DOHH2 (cell line): ENCODE results near the gene MRM1.

Experiments
- H3F3A ChIP-seq: fragments of 200-600 bp; sonication (generic), shearing (Covaris generic); 2 replicates; pipeline ENCODE4 v1.6.0; 2016; ENCODE audit warnings: antibody characterized with exemption, mild to moderate bottlenecking; ENCODE audit not compliant: control insufficient read depth, insufficient read depth
- H3K27ac ChIP-seq: fragments of 200-600 bp; sonication (generic); 2 replicates; pipeline ENCODE4 v1.5.1; 2014; ENCODE audit warnings: low read depth, mild to moderate bottlenecking, low read length, moderate library complexity
- H3K27me3 ChIP-seq: fragments of 200-600 bp; sonication (generic); 2 replicates; pipeline ENCODE4 v1.6.1; 2014; ENCODE audit warnings: mild to moderate bottlenecking, low read length, mixed read lengths; ENCODE audit not compliant: control insufficient read depth
- H3K36me3 ChIP-seq: fragments of 200-600 bp; sonication (generic); 2 replicates; pipeline ENCODE4 v1.6.1; 2014; ENCODE audit warnings: mild to moderate bottlenecking, low read length, moderate library complexity, mixed read lengths; ENCODE audit not compliant: control insufficient read depth
- H3K4me1 ChIP-seq: fragments of 200-600 bp; sonication (generic); 2 replicates; pipeline ENCODE4 v1.6.1; 2014; ENCODE audit warnings: mild to moderate bottlenecking, low read length, mixed read lengths; ENCODE audit not compliant: control insufficient read depth
- H3K4me2 ChIP-seq: fragments of 200-600 bp; sonication (generic); 2 replicates; pipeline ENCODE4 v1.6.0; 2014; ENCODE audit warnings: mild to moderate bottlenecking, low read length, moderate library complexity
- H3K4me3 ChIP-seq: fragments of 200-600 bp; sonication (generic); 2 replicates; pipeline ENCODE4 v1.5.1; 2014; ENCODE audit warnings: mild to moderate bottlenecking, low read length, mixed read lengths
- H3K79me2 ChIP-seq: fragments of 200-600 bp; sonication (generic); 2 replicates; pipeline ENCODE4 v1.6.1; 2014; ENCODE audit warnings: mild to moderate bottlenecking, low read length, mixed read lengths; ENCODE audit not compliant: control insufficient read depth
- H3K9me2 ChIP-seq: fragments of 200-600 bp; sonication (generic); replicated peaks from 2 replicates; pipeline ENCODE4 v1.6.1; 2014; ENCODE audit warnings: mild to moderate bottlenecking, low read length, mixed read lengths; ENCODE audit not compliant: control insufficient read depth
- H3K9me3 ChIP-seq: fragments of 200-600 bp; sonication (generic); 2 replicates; pipeline ENCODE4 v1.6.1; 2014; ENCODE audit warnings: antibody characterized with exemption, low read length, mixed read lengths; ENCODE audit not compliant: control insufficient read depth, insufficient read depth
- H4K20me1 ChIP-seq: fragments of 200-600 bp; sonication (generic); 2 replicates; pipeline ENCODE4 v1.6.0; 2014; ENCODE audit warnings: low read depth, mild to moderate bottlenecking, antibody characterized with exemption, low read length, moderate library complexity; ENCODE audit not compliant: control insufficient read depth, insufficient read depth
- EZH2phosphoT487 ChIP-seq: fragments of 200-600 bp; sonication (generic); IDR thresholded peaks from 2 replicates; pipeline ENCODE4 v1.6.1; 2017; ENCODE audit warnings: borderline replicate concordance, mild to moderate bottlenecking, antibody characterized with exemption, low read length, moderate library complexity, mixed read lengths
- TF ChIP-seq, protein P1 (sequence below): fragments of 200-600 bp; sonication (generic); IDR thresholded peaks from one replicate; pipeline ENCODE4 v1.5.1; 2014; ENCODE audit warnings: antibody characterized with exemption, mild to moderate bottlenecking, low read depth, low read length; ENCODE audit not compliant: poor library complexity, severe bottlenecking

The MRM1 gene

DNA sequence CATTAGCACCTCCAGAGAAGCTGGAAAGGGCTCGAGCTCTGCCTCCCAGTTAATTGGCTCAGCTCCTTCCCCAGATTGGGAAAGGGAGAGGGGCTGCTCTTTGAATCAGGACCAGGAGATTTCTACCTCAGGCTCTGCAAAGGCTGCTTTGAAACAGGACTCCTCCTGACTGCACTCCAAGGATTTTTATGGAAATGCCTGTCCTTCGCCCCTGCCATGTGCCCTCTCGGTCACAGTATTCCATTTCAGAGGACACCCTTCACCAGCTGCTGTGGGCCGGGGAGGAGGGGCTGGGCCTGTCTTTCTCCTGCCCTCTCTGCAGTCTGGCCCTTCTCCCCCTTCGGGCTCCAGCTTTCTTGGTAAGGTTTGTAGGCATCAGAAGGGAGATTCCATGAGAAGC, 13.6 kb downstream of the MRM1 start:
- no peak overlapping the region for H3K4me3 ChIP-seq
- no peaks in the 10 kb centered on the region for H3K79me2 ChIP-seq
- H3K9me3 ChIP-seq = no peaks in the 10 kb centered on the region
- no peaks in the 10 kb centered on the region for H3F3A ChIP-seq
- H3K36me3 ChIP-seq = no peaks in the 10 kb centered on the region
- no peaks in the 10 kb centered on the region for H3K27me3 ChIP-seq
- no peaks in the 10 kb centered on the region for H4K20me1 ChIP-seq
- H3K4me1 ChIP-seq = no peaks in the 10 kb centered on the region
- H3K27ac ChIP-seq = no peak overlapping the region
- no peak overlapping the region for H3K4me2 ChIP-seq
- TF ChIP-seq, protein P1, sequence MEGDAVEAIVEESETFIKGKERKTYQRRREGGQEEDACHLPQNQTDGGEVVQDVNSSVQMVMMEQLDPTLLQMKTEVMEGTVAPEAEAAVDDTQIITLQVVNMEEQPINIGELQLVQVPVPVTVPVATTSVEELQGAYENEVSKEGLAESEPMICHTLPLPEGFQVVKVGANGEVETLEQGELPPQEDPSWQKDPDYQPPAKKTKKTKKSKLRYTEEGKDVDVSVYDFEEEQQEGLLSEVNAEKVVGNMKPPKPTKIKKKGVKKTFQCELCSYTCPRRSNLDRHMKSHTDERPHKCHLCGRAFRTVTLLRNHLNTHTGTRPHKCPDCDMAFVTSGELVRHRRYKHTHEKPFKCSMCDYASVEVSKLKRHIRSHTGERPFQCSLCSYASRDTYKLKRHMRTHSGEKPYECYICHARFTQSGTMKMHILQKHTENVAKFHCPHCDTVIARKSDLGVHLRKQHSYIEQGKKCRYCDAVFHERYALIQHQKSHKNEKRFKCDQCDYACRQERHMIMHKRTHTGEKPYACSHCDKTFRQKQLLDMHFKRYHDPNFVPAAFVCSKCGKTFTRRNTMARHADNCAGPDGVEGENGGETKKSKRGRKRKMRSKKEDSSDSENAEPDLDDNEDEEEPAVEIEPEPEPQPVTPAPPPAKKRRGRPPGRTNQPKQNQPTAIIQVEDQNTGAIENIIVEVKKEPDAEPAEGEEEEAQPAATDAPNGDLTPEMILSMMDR = no peak
- no peak for TF ChIP-seq EZH2phosphoT487
- no peaks in the 10 kb centered on the region for H3K9me2 ChIP-seq

DNA sequence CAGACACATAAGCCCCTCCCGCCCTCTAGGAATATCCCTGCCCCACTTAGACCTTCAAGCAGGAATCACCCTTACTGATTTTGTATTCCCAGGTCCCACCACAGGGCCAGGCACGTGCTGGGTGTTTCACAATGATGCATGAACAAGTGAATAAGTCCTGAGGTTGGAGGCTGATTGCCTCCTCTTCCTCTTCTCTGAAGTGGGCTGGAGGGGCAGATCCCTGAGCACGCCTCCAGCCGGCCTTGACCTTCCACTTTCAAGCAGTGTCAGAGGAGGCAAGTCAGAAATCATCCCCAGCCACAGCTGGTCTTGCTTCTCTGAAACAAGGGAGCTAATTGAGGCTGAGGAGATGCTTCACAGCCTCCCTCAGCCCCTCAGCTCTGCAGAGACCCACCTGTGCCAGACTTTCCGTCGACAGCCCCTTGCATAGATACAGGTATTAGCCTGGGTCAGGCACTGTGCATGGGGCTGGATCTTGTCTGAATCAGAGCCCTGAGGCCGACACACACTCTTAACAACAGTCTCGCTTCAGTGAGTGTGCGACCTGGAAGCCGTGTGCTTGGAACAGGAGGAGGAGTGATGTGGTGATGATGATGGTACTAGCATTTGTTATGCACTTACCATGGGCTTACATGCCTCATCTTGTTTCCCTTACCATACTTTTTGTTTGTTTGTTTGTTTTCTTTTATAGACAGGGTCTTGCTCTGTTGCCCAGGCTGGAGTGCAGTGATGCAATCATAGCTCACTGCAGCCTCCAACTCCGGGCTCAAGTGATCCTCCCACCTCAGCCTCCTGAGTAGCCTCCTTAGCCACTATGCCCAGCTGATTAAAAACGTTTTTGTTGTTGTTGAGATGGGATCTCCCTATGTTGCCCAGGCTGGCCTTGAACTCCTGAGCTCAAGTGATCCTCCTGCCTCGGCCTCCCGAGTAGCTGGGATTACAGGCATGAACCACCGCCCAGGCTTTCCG, 15.0 kb downstream of the MRM1 start:
- H3K9me3 ChIP-seq = no peaks in the 10 kb centered on the region
- no peaks in the 10 kb centered on the region for H3K79me2 ChIP-seq
- no peaks in the 10 kb centered on the region for H3F3A ChIP-seq
- no peaks in the 10 kb centered on the region for H3K27me3 ChIP-seq
- H4K20me1 ChIP-seq = no peaks in the 10 kb centered on the region
- no peaks in the 10 kb centered on the region for H3K9me2 ChIP-seq
- no peak overlapping the region for H3K27ac ChIP-seq
- H3K4me2 ChIP-seq = no peak overlapping the region
- no peak for TF ChIP-seq EZH2phosphoT487
- TF ChIP-seq, protein P1 = no peak
- H3K36me3 ChIP-seq = no peaks in the 10 kb centered on the region
- H3K4me3 ChIP-seq = no peak overlapping the region
- H3K4me1 ChIP-seq = no peaks in the 10 kb centered on the region

DNA sequence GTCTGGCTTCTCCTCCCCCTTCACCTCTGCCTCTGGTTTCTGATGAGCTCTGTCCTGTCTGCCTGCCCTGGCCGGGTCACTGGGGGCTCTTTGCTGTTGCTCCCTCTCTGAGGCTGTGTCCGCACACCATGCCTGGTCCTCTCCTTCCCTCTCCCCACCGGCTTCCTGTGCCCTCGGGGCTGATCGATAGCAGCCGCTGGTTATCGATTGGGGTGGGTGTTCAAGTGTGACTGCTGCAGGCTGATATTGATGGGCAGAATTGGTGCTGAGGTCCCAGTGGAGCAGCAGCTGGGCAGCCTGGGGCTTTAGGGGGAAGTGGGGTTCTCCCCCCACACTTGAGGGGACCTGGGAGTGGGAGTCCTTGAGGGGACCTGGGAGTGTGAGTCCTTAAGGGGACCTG, 16.4 kb downstream of the MRM1 start:
- no peaks in the 10 kb centered on the region for H3K36me3 ChIP-seq
- no peaks in the 10 kb centered on the region for H3K9me3 ChIP-seq
- no peaks in the 10 kb centered on the region for H3K79me2 ChIP-seq
- no peak for TF ChIP-seq EZH2phosphoT487
- TF ChIP-seq, protein P1 = no peak
- H3K27me3 ChIP-seq = no peaks in the 10 kb centered on the region
- no peaks in the 10 kb centered on the region for H3K4me1 ChIP-seq
- no peaks in the 10 kb centered on the region for H3K9me2 ChIP-seq
- H3F3A ChIP-seq = no peaks in the 10 kb centered on the region
- no peak overlapping the region for H3K4me2 ChIP-seq
- H3K4me3 ChIP-seq = no peak overlapping the region
- no peaks in the 10 kb centered on the region for H4K20me1 ChIP-seq
- no peak overlapping the region for H3K27ac ChIP-seq
